GM12801 (cell line): ENCODE data around the gene SYNDIG1L.

Experiments used
- CTCF ChIP-seq: IDR thresholded peaks from one replicate; pipeline ENCODE4 v1.5.1; 2011; ENCODE audit warnings: control low read depth; ENCODE audit not compliant: insufficient read length; ENCODE audit errors: extremely low read depth

Gene SYNDIG1L

GRCh38 chr14:74411671-74412070 is 14.3 kb downstream of the SYNDIG1L start:
- no peak for TF ChIP-seq CTCF

- no peak for TF ChIP-seq CTCF
Observed at GRCh38 chr14:74409441-74409840, 16.6 kb downstream of the SYNDIG1L start.

- TF ChIP-seq CTCF = no peak
Observed at GRCh38 chr14:74408870-74409269, 17.1 kb downstream of the SYNDIG1L start.

GRCh38 chr14:74407801-74408154 is 18.2 kb downstream of the SYNDIG1L start:
- no peak for TF ChIP-seq CTCF

GRCh38 chr14:74407021-74407800 is 18.8 kb downstream of the SYNDIG1L start:
- no peak for TF ChIP-seq CTCF

GRCh38 chr14:74405663-74406062 is 20.3 kb downstream of the SYNDIG1L start:
- TF ChIP-seq CTCF = no peak

GRCh38 chr14:74404435-74404834 is 21.6 kb downstream of the SYNDIG1L start:
- TF ChIP-seq CTCF = no peak
